CD4-positive, alpha-beta T cell (primary cell): ENCODE data around the gene ATF7IP. TPM values are rescaled to one million over a fixed set of nuclear protein-coding genes. Genes with fewer than 3 reads are reported as not detected.

ENCODE experiments used
- ATAC-seq: fragments of 200-7000 bp; cut with Tn5 transposase; one replicate; pipeline ENCODE4 v1.10.0; 2022; ENCODE audit warnings: mild to moderate bottlenecking; ENCODE audit not compliant: poor library complexity
- CTCF ChIA-PET: fragments of 350-600 bp; sonication (Branson Sonifier 250); formaldehyde crosslinking; loops from one replicate; lab custom pipeline; 2021; ENCODE audit warnings: antibody characterized with exemption, inconsistent platforms; lab: Charles Lee
- POLR2A ChIA-PET: fragments of 350-600 bp; sonication (Branson Sonifier 250); formaldehyde crosslinking; loops from one replicate; lab custom pipeline; 2021; ENCODE audit warnings: antibody characterized with exemption, inconsistent platforms; lab: Charles Lee
- DNase-seq, 14 experiments: peaks; one replicate each; pipeline ENCODE4 v3.0.0-alpha.2; 2013 to 2020; ENCODE audit warnings: mixed read lengths in 2 of 14
- H3K27ac ChIP-seq, 2 donors: one replicate each; pipeline versions ENCODE4 v1.5.1 to v1.7.0; 2013; ENCODE audit warnings: low read length in 2 of 2, low read depth in 1 of 2, mild to moderate bottlenecking in 1 of 2
- H3K27me3 ChIP-seq, 2 experiments: 1 replicate in 1 of 2; 2 replicates in 1 of 2; pipeline versions ENCODE4 v1.6.1 to v1.7.0; 2013; ENCODE audit warnings: low read length in 2 of 2, control low read depth in 1 of 2, mild to moderate bottlenecking in 1 of 2, moderate library complexity in 1 of 2; ENCODE audit not compliant: insufficient read depth in 2 of 2, control insufficient read depth in 1 of 2
- H3K36me3 ChIP-seq: one replicate; pipeline ENCODE4 v1.6.1; 2013; ENCODE audit warnings: low read length, control low read depth; ENCODE audit not compliant: insufficient read depth
- H3K4me1 ChIP-seq: one replicate; pipeline ENCODE4 v1.6.1; 2013; ENCODE audit warnings: low read length, control low read depth; ENCODE audit not compliant: insufficient read depth
- H3K4me3 ChIP-seq: one replicate; pipeline ENCODE4 v1.5.1; 2013; ENCODE audit warnings: mild to moderate bottlenecking, low read length, moderate library complexity
- H3K9me3 ChIP-seq, 2 experiments: 1 replicate in 1 of 2; 2 replicates in 1 of 2; pipeline versions ENCODE4 v1.6.1 to v1.7.0; 2013; ENCODE audit warnings: low read length in 2 of 2, mild to moderate bottlenecking in 2 of 2, control low read depth in 1 of 2, moderate library complexity in 1 of 2; ENCODE audit not compliant: control insufficient read depth in 1 of 2, insufficient read depth in 1 of 2
- H3K27ac Mint-ChIP-seq: one replicate; pipeline ENCODE4 v1.8.0; 2020; ENCODE audit warnings: mixed read lengths
- H3K27me3 Mint-ChIP-seq: one replicate; pipeline ENCODE4 v1.8.0; 2021; ENCODE audit warnings: mixed read lengths
- H3K36me3 Mint-ChIP-seq: one replicate; pipeline ENCODE4 v1.8.0; 2021; ENCODE audit warnings: low read depth, mixed read lengths
- H3K4me1 Mint-ChIP-seq: one replicate; pipeline ENCODE4 v1.8.0; 2021; ENCODE audit warnings: low read depth, mixed read lengths
- H3K4me3 Mint-ChIP-seq: one replicate; pipeline ENCODE4 v1.8.0; 2020; ENCODE audit warnings: mild to moderate bottlenecking, mixed read lengths
- H3K9me3 Mint-ChIP-seq: one replicate; pipeline ENCODE4 v1.8.0; 2020; ENCODE audit warnings: mixed read lengths
- intact Hi-C, 2 experiments: fragments of 100-400 bp; cut with DNase I in 1 of 2; cut with micrococcal nuclease in 1 of 2; formaldehyde crosslinking; loops; one replicate each; pipeline versions ENCODE4 v1.15.1 to v1.9.0; 2023 to 2025; cut with DNase I, micrococcal nuclease
- total RNA-seq, 174 experiments: library from RNA in 2 of 174; stranded (reverse) in 2 of 174; gene quantifications; one replicate each; pipeline ENCODE4 v1.2.3 and lab custom pipeline; 2021 to 2026
- TF ChIP-seq, protein P1 (sequence below): fragments of 200-600 bp; IDR thresholded peaks from one replicate; pipeline ENCODE4 v1.8.0; 2022; ENCODE audit warnings: antibody characterized with exemption, mild to moderate bottlenecking

ATF7IP gene
- total RNA-seq, 2 experiments from 2014 or later = 134 to 143 TPM

DNA sequence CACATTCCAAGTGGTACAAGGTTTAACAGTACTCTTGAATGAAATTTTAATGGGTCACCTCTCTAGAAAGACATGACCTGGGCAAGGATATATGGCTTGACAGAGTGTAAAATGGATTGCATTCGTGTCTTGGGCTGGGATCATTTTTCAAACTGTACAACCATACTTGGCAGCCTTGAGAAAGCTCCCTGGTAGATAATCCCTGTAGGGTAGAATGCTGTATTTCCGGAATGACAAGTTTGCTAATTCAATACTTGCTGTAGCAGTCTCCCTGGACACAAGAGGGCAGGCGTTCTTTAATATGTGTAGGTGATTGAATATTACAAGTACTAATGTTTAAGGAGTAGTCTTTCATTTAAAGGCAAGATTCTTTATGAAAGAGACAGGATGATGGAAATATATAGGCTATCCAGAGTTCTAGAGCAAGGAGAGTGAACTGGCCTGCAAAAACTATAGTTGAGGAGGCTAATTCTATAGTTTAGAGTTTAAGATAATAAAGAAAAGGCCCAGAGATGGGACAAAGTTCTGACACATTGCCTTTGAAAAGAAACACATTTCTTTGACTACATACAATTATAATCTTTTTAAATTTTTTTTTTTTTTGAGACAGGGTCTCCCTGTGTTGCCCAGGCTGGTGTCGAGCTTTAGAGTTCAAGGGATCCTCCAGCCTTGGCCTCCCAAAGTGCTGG is 148.8 kb downstream of the ATF7IP start:
- CTCF ChIA-PET = interaction anchor here (1.8 kb wide), 2 partner anchors 10 to 15 kb away, joined by 4 read pairs; no protein-coding TSS in a partner anchor
- no peak for ATAC-seq

DNA sequence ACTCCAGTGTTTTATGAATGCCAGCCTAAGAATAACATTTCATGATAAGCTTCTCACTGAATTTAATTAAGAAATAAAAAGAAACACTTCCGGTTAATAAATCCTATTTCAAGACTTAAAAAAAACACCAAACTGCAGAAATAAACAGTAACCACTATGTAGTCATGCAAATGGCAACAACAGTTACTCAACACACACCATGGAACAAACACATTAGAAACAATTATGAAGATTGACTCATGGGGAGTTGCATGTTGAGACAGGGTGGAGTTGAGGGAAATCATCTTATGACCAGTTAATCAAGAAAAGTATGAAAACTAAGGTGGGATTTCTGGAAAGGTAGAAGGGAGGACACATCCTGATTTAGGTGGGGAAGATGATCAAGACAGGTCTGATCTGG is 149.5 kb downstream of the ATF7IP start:
- Mint-ChIP-seq H3K4me1 (no peaks in the 10 kb centered on the region), H3K36me3 (no peaks in the 10 kb centered on the region), H3K27me3 (peaks cover 4% of the 10 kb centered on the region), H3K4me3 (no peak overlapping the region), H3K9me3 (peaks cover 2% of the 10 kb centered on the region), H3K27ac (no peak overlapping the region)
- CTCF ChIA-PET = interaction anchor here (1.8 kb wide), 2 partner anchors 11 to 14 kb away, joined by 4 read pairs; no protein-coding TSS in a partner anchor
- no peaks in the 10 kb centered on the region for H3K9me3 ChIP-seq
- TF ChIP-seq, protein P1, sequence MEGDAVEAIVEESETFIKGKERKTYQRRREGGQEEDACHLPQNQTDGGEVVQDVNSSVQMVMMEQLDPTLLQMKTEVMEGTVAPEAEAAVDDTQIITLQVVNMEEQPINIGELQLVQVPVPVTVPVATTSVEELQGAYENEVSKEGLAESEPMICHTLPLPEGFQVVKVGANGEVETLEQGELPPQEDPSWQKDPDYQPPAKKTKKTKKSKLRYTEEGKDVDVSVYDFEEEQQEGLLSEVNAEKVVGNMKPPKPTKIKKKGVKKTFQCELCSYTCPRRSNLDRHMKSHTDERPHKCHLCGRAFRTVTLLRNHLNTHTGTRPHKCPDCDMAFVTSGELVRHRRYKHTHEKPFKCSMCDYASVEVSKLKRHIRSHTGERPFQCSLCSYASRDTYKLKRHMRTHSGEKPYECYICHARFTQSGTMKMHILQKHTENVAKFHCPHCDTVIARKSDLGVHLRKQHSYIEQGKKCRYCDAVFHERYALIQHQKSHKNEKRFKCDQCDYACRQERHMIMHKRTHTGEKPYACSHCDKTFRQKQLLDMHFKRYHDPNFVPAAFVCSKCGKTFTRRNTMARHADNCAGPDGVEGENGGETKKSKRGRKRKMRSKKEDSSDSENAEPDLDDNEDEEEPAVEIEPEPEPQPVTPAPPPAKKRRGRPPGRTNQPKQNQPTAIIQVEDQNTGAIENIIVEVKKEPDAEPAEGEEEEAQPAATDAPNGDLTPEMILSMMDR = no peak
- intact Hi-C loops = no loop called here
- H3K4me3 ChIP-seq = no peak overlapping the region
- H3K36me3 ChIP-seq = no peaks in the 10 kb centered on the region
- H3K27me3 ChIP-seq = no peaks in the 10 kb centered on the region
- ATAC-seq (no peak), DNase-seq (no peak)
- POLR2A ChIA-PET = no interaction called here
- no peak overlapping the region for H3K27ac ChIP-seq
- H3K4me1 ChIP-seq = no peaks in the 10 kb centered on the region

More for the DNA sequence above, 148.8 kb downstream of the ATF7IP start:
- Mint-ChIP-seq H3K36me3 (no peaks in the 10 kb centered on the region), H3K4me3 (no peak overlapping the region), H3K27ac (no peak overlapping the region), H3K9me3 (no peaks in the 10 kb centered on the region), H3K4me1 (no peaks in the 10 kb centered on the region), H3K27me3 (peaks cover 4% of the 10 kb centered on the region)
- intact Hi-C loops = no loop called here
- H3K9me3 ChIP-seq = no peaks in the 10 kb centered on the region
- no peaks in the 10 kb centered on the region for H3K36me3 ChIP-seq
- no peak overlapping the region for H3K27ac ChIP-seq
- H3K27me3 ChIP-seq = no peaks in the 10 kb centered on the region
- no peak overlapping the region for H3K4me3 ChIP-seq
- POLR2A ChIA-PET = no interaction called here
- no peaks in the 10 kb centered on the region for H3K4me1 ChIP-seq
- peak in 2 of 14 experiments; percentile 11 to 15 for DNase-seq
- TF ChIP-seq, protein P1 = no peak

DNA sequence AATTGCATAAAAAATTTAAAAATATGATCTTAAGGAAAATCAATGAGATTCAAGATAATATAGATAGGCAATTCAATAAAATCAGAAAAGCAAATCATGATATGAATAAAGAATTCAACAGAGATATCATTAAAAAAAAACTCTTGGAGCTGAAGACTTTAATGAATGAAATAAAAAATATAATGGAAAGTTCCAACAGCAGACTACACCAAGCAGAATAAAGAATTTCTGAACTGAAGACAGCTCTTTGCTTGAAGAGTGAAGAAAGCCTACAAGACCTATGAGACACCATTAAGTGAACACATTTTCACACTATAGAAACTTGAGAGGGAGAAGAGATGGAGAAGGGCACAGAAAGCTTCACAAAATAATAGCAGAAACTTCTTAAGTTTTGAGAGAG is 156.3 kb downstream of the ATF7IP start:
- H3K27ac ChIP-seq = no peak overlapping the region
- H3K4me3 ChIP-seq = no peak overlapping the region
- TF ChIP-seq, protein P1 = no peak
- ChIA-PET CTCF (no interaction called here), POLR2A (no interaction called here)
- Mint-ChIP-seq H3K4me1 (no peaks in the 10 kb centered on the region), H3K27me3 (no peaks in the 10 kb centered on the region), H3K9me3 (peaks cover 18% of the 10 kb centered on the region), H3K27ac (no peak overlapping the region), H3K4me3 (no peak overlapping the region), H3K36me3 (peaks cover 4% of the 10 kb centered on the region)
- no peaks in the 10 kb centered on the region for H3K36me3 ChIP-seq
- no peaks in the 10 kb centered on the region for H3K4me1 ChIP-seq
- no peak for DNase-seq
- ATAC-seq = no peak
- H3K27me3 ChIP-seq = no peaks in the 10 kb centered on the region
- intact Hi-C loops = no loop called here
- peaks cover 9 to 41% of the 10 kb centered on the region in 2 experiments for H3K9me3 ChIP-seq
